ENCODE results near the gene CDH22. TPM values are rescaled to one million over a fixed set of nuclear protein-coding genes. Genes with fewer than 3 reads are reported as not detected.

CDH22 gene
- total RNA-seq, 3 donors from 2014 or later (not counting 1 experiment from before 2014, with no cell fraction given), result not detected

DNA sequence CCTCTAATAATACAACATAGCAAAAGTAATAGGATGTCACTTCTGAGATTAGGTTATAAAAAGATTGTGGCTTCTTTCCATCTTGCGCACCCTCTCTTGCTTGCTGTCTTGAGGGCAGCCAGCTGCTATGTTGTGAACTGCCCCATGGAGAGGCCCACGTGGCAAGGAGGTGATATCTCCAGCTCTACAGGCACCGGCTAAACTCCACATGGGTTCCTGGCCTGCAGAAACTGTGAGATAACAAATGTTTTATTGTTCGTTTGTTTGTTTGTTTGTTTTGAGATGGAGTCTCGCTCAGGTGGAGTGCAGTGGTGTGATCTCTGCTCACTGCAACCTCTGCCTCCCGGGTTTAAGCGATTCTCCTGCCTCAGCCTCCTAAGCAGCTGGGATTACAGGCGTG is 152.2 kb downstream of the CDH22 start:
- H3K4me3 Mint-ChIP-seq, result no peak overlapping the region
- Histone ChIP-seq H3K36me3 (ENCODE audit: control insufficient read depth, insufficient read depth, low read length) (no peaks in the 10 kb centered on the region), H3K27me3 (ENCODE audit: control insufficient read depth, insufficient read depth, low read length) (no peaks in the 10 kb centered on the region), H3K4me3 (ENCODE audit: low read length) (no peak overlapping the region), H3K27ac (ENCODE audit: low read length) (no peak overlapping the region), H3K9me3 (ENCODE audit: control insufficient read depth, insufficient read depth, low read length) (no peaks in the 10 kb centered on the region), H3K4me1 (ENCODE audit: control insufficient read depth, insufficient read depth, low read length) (no peaks in the 10 kb centered on the region)
- no peaks in the 10 kb centered on the region for H3K9me3 Mint-ChIP-seq
- peaks cover 0 to 11% of the 10 kb centered on the region in 2 donors for H3K27me3 Mint-ChIP-seq (ENCODE audit: low read depth in 2 of 2)
- intact Hi-C loops (cut with micrococcal nuclease), result no loop called here
- ATAC-seq (no peak), DNase-seq (no peak)
- TF ChIP-seq, protein P1, sequence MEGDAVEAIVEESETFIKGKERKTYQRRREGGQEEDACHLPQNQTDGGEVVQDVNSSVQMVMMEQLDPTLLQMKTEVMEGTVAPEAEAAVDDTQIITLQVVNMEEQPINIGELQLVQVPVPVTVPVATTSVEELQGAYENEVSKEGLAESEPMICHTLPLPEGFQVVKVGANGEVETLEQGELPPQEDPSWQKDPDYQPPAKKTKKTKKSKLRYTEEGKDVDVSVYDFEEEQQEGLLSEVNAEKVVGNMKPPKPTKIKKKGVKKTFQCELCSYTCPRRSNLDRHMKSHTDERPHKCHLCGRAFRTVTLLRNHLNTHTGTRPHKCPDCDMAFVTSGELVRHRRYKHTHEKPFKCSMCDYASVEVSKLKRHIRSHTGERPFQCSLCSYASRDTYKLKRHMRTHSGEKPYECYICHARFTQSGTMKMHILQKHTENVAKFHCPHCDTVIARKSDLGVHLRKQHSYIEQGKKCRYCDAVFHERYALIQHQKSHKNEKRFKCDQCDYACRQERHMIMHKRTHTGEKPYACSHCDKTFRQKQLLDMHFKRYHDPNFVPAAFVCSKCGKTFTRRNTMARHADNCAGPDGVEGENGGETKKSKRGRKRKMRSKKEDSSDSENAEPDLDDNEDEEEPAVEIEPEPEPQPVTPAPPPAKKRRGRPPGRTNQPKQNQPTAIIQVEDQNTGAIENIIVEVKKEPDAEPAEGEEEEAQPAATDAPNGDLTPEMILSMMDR (IDR thresholded peaks at IDR 0.05), result no peak
- 62% methylated on average over 8 of the region's 8 CpGs for whole genome bisulfite sequencing (ENCODE audit: insufficient coverage)
- no peaks in the 10 kb centered on the region for H3K4me1 Mint-ChIP-seq
- no peak overlapping the region for H3K27ac Mint-ChIP-seq
- no peaks in the 10 kb centered on the region for H3K36me3 Mint-ChIP-seq

DNA sequence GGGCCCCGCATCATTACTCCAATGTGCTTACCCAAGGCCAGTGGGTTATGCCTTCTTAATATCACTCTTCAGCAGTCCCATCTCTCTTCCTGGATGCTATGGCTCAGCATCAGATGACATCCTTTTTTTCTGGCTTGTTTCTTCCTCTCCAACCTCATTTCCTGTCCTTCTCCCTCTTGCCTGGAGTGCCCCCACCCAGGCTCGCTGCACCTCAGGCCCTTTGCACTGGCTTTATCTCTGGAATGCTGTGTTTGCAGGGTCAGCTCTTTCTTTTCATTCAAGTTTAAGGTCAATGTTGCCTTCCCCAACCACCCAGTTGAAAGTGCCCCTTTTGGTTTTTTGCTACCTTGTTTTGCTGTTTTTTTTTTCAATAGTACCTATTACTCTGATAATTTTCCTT is 153.5 kb downstream of the CDH22 start:
- 83% methylated on average over 2 of the region's 2 CpGs for WGBS (ENCODE audit: insufficient coverage)
- no peak for ATAC-seq

DNA sequence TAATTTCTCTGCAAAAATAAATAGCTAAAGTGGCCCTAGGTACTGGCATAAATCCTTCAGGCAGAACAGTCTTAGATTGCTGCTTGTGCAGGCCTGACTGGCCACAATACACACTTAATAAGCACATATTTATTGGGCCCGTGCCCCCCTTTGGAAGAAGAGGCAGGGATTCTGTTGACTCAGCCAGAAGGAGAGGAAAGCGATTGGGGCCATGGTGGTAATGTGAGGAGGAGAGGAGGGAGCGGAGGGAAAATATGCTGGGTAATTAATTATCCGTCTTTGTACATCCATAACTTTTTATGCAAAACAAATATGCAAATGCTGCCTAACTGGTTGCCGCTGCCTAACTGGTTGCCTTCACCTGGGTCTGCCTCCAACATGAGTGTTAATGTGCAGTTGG is 154.0 kb downstream of the CDH22 start:
- Histone ChIP-seq H3K27ac (ENCODE audit: low read length) (no peak overlapping the region), H3K9me3 (ENCODE audit: control insufficient read depth, insufficient read depth, low read length) (no peaks in the 10 kb centered on the region), H3K27me3 (ENCODE audit: control insufficient read depth, insufficient read depth, low read length) (no peaks in the 10 kb centered on the region), H3K4me1 (ENCODE audit: control insufficient read depth, insufficient read depth, low read length) (no peaks in the 10 kb centered on the region), H3K4me3 (ENCODE audit: low read length) (no peak overlapping the region), H3K36me3 (ENCODE audit: control insufficient read depth, insufficient read depth, low read length) (no peaks in the 10 kb centered on the region)
- no peak overlapping the region for H3K27ac Mint-ChIP-seq
- intact Hi-C loops (cut with micrococcal nuclease), result no loop called here
- no peak overlapping the region for H3K4me3 Mint-ChIP-seq
- H3K9me3 Mint-ChIP-seq, result no peaks in the 10 kb centered on the region
- TF ChIP-seq, protein P1 (IDR thresholded peaks at IDR 0.05), result no peak
- 84% methylated on average over 5 of the region's 5 CpGs for WGBS (ENCODE audit: insufficient coverage)
- no peaks in the 10 kb centered on the region for H3K4me1 Mint-ChIP-seq
- no peak for ATAC-seq
- no peak for DNase-seq
- H3K27me3 Mint-ChIP-seq (ENCODE audit: low read depth in 2 of 2), result peaks cover 0 to 14% of the 10 kb centered on the region in 2 donors
- H3K36me3 Mint-ChIP-seq, result no peaks in the 10 kb centered on the region

More for the DNA sequence above, 153.5 kb downstream of the CDH22 start:
- Mint-ChIP-seq H3K4me3 (no peak overlapping the region), H3K9me3 (no peaks in the 10 kb centered on the region), H3K4me1 (no peaks in the 10 kb centered on the region), H3K27me3 (ENCODE audit: low read depth in 2 of 2) (peaks cover 0 to 11% of the 10 kb centered on the region in 2 donors), H3K27ac (no peak overlapping the region), H3K36me3 (no peaks in the 10 kb centered on the region)
- Histone ChIP-seq H3K4me1 (ENCODE audit: control insufficient read depth, insufficient read depth, low read length) (no peaks in the 10 kb centered on the region), H3K4me3 (ENCODE audit: low read length) (no peak overlapping the region), H3K27me3 (ENCODE audit: control insufficient read depth, insufficient read depth, low read length) (no peaks in the 10 kb centered on the region), H3K9me3 (ENCODE audit: control insufficient read depth, insufficient read depth, low read length) (no peaks in the 10 kb centered on the region), H3K27ac (ENCODE audit: low read length) (no peak overlapping the region), H3K36me3 (ENCODE audit: control insufficient read depth, insufficient read depth, low read length) (no peaks in the 10 kb centered on the region)
- intact Hi-C loops (cut with micrococcal nuclease), result no loop called here
- TF ChIP-seq, protein P1 (IDR thresholded peaks at IDR 0.05), result no peak
- no peak for DNase-seq

DNA sequence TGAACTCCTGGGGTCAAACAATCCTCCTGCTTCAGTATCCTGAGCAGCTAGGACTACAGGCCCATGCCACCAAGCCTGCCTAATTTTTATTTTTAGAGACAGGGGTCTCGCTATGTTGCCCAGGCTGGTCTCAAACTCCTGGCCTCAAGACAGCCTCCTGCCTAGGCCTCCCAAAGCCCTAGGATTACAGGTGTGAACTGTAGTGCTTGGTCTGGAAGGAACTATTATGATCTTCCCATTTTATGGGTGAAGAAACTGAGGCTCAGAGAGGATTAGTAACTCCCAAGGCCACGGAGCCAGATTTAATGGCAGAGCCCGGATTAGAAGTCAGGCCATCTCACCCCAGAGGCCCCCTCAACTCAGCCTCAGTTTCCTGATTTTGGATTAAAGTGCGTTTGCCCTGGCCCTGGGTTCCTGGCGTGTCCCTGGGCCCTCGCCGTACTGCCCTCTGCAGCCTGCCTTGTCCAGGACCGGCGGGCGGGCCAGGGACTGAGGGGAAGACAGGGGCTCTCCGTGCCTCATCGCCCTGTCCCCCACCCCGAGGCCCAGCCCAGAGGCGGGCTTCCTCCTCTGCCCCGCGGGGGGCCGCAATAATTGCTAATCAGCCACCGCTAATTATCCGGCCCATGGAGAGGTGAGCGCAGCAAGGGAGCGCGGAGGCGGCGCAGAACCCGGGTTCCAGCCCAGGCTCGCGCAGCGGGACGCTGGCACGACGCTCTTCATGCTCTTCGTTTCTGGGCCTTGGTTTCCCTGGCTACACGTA is 155.3 kb downstream of the CDH22 start:
- DNase-seq, result no peak
- H3K36me3 ChIP-seq (ENCODE audit: control insufficient read depth, insufficient read depth, low read length), result no peaks in the 10 kb centered on the region
- Mint-ChIP-seq H3K4me1 (no peaks in the 10 kb centered on the region), H3K36me3 (no peaks in the 10 kb centered on the region), H3K4me3 (no peak overlapping the region), H3K27me3 (ENCODE audit: low read depth in 2 of 2) (peaks cover 0 to 14% of the 10 kb centered on the region in 2 donors), H3K27ac (no peak overlapping the region), H3K9me3 (no peaks in the 10 kb centered on the region)
- no peaks in the 10 kb centered on the region for H3K9me3 ChIP-seq (ENCODE audit: control insufficient read depth, insufficient read depth, low read length)
- 63% methylated on average over 33 of the region's 33 CpGs for WGBS (ENCODE audit: insufficient coverage)
- ATAC-seq, result no peak
- H3K27ac ChIP-seq (ENCODE audit: low read length), result no peak overlapping the region
- TF ChIP-seq, protein P1 (IDR thresholded peaks at IDR 0.05), result no peak
- H3K4me1 ChIP-seq (ENCODE audit: control insufficient read depth, insufficient read depth, low read length), result no peaks in the 10 kb centered on the region
- intact Hi-C loops (cut with micrococcal nuclease), result no loop called here
- no peaks in the 10 kb centered on the region for H3K27me3 ChIP-seq (ENCODE audit: control insufficient read depth, insufficient read depth, low read length)
- H3K4me3 ChIP-seq (ENCODE audit: low read length), result no peak overlapping the region
